ENCODE results near the gene ERCC2.

ERCC2 gene

DNA sequence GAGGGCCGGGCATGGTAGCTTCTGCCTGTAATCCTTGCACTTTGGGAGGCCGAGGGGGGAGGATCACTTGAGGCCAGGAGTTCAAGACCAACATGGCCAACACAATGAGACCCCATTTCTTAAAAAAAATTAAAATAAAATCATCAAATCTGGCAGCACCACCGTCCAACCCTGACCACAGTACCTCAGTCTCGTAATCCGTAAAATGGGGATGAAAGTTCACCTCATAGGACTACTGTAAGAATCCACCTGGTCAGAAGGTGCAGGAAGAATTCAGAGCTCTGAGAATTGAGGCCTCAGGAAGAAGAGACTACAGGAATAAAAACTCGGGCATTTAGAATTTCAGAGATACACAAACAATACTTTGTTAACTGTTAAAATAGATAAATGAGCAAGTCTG is 31.4 kb upstream of the ERCC2 start:
- DNase-seq (ENCODE audit: low read depth, low spot score), result no peak

DNA sequence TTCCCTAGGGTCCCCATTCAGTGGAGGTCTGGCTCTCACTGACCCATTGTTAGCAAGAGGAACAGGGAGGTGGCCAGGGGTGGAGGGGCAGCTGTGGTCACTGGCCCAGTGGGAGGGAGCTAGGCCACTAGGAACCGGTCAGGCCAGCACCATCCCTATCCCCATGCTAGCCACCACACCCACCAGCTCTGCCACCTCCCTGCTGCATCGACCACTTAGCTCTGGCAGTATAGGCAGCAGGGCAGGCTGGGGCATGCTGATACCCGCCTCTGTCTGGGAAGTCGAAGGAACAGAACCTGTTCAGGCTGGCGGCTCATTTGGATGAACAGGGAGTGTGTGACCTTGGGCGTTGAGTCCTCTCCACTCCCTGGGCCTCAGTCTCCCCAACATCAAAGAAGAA is 29.8 kb upstream of the ERCC2 start:
- DNase-seq (ENCODE audit: low read depth, low spot score), result no peak

DNA sequence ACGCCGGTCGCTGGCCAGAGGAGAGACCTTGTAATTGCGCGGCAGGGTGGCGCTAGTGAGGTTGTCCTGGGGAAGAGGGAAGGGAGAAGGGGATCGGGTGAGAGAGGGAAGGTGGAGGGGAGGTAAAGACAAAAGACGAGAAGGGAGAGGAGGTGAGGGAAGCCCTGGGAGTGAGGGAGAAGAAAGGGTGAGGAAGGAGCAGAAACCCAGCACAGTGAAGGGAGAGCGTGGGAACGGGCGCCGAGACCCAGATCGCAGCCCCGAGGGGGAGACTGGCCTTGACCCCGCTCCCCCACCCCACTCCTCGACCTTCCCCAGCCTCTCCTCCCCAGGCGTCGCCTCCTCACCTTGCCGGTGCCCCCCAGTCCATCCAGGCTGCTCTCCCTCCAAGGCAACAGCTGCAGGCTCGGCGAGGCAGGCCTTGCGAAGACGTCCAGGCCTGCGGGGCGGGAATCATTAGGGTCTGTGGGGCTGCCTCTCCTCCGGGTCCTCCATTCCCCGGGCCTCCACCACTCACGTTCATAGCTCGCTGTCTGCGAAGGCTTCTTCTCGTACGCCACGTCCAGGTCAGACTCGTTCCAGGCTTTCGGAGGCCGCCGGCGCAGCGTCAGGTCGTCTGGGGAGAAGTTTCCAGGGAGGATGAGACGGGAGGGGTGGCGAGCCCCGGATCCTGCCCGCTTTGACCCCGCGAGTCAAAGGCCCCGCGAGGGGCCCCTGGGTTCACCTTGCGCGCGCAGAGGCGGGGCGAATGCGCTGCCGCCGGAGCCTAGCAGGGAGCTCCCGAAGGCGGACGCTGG is 25.6 kb upstream of the ERCC2 start:
- no peak for DNase-seq (ENCODE audit: low read depth, low spot score)

DNA sequence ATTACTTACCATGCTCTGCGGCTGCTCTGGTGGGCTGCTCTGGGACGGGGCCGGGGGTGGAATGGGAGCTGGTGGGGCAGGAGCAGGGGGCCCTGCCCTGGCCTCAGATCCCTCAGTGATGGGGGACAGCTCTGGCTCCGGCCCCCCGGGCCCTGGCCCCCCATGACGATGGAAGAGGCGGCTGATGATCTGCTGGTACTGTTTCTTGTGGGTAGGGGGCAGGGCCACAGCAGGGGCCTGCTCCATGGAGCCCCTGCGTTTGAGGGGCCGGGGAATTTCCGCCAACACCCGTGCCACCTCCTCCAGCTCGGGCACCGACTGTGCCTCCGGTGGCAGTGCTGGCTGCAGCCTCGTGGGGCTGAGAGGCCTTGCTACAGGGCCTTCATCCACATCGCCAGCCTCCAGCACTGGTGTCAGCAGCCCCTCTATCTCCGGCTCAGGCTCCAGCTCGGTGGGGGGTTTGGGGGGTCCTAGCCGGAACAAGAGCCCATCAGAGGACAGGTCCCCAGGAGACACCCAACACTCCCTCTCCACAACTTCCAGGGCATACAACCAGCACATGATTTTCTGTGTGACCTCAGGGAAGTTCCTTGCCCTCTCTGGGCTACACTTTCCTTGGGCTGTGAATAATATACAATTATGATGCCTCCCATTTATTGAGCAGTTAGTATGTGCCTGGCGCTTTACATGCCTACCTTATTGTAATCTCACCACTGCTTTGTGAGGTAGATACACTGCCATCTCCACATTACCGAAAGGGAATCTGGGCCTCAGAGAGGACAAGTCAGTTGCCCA is 21.7 kb upstream of the ERCC2 start:
- DNase-seq (ENCODE audit: low read depth, low spot score), result no peak

DNA sequence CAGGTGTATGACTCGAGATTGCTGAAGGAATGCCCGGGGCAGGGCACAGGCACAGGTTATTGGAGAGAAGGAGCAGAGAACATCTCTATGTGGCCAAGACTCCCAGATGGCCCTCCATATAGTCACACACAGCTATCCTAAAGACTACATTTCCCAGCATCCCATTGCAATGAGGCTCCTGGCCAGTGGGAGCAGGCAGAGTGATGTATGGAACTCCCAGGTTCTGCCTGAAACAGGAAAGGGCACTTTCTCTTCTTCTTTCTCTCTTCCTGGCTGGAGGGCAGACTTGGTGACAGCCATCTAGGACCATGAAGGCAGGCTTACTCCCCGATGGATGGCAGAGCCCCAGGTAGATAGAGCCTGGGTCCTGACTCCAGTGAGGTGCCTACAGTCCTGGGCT is 21.0 kb upstream of the ERCC2 start:
- no peak for DNase-seq (ENCODE audit: low read depth, low spot score)

DNA sequence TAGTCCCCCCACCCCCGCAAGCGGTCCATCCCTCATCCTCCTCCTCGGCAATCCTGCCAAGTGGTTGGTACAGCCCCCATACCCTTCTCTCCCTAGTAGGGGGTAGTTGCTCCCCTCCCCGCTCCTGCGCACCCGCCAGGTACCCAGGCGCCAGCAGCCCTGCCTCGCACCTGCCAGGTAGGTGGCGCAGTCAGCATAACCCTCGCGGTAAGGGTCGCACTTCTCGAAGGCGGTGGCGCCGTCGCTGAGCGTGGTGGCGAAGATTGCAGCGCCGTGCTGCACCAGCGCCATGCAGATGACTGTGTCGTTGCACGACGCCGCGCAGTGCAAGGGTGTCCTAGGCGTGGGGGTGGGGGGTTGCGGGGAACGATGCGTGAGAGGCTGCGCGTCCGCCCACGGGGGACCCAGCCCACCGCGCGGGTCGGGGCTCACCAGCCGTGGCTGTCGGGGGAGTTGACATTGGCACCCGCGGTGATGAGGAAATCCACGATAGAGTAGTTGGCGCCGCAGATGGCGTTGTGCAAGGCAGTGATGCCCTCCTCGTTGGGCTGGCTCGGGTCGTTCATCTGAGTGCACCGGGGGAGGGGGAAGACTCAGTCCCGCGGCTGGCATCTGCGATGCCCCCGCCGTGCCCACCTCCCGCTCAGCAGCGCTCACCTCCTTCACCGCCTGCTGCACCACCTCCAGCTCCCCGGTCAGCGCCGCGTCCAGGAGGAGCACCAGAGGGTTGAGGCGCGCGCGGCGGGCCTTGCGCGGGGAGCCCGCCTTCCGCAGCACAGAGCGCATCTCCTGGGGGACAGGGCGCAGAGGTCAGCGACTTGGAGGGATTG is 15.2 kb upstream of the ERCC2 start:
- DNase-seq (ENCODE audit: low read depth, low spot score), result no peak

DNA sequence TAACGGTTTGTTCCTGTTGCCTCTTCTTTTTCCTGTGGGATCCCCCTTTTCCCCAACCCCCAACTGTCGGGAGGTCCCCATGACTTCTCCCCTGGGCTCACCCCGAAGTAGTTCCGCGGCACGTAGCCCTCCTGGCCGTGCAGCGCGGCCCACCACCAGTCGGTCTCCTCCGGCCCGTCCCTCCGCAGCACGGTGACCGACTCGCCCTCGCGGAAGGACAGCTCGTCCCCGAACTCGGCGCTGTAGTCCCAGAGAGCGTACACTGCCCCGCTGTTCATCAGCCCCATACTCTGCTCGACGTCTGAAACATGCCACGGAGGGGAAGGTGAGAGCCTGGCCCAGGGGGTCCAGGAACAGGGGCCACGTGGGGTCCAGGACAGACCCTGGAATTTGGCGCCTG is 12.1 kb upstream of the ERCC2 start:
- DNase-seq (ENCODE audit: low read depth, low spot score), result no peak

DNA sequence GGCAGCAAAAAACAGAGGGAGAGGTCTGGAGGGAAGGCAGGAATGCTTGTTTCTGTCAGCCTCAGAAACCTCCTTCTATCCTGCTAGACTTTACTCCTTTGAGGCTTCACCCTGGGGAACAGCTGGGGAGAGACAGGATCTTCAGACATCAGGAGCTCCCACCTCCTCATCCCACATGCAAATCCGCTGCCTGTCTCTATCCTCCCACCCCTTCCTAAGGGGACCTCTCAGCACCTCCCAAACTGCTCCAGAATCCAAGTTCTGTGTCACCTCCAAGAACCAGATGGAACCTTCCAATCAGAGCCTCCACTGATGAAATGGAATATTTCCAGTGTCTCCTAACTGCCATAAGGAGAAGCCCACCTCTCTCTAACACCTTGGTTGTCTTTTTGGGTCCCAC is 9.7 kb upstream of the ERCC2 start:
- DNase-seq (ENCODE audit: low read depth, low spot score), result no peak

DNA sequence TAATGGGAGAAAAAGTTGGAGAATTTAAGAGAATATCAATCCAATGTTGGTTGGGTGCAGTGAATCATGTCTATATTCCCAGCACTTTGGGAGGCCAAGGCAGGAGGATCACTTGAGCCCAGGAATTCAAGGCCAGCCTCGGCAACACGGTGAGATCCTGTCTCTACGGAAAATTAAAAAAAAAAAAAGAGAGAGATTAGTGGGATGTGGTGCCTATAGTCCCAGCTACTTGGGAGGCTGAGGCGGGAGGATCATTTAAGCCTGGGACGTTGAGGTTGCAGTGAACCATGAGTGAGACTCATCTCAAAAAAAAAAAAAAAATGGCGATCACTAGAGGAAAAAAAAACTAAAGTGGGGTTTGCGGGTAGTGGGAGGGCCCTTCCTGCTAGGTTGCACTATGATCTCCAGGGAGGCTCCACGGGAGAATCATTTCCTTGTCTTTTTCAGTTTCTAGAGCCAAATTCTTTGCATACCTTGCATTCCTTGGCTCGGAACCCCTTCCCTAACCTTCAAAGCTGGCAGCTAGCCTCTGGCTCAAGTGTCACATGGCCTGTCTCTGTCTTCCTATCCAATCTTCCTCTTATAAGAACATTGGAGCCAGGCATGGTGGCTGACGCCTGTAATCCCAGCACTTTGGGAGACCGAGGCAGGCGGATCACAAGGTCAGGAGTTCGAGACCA is 5.8 kb upstream of the ERCC2 start:
- no peak for DNase-seq (ENCODE audit: low read depth, low spot score)

DNA sequence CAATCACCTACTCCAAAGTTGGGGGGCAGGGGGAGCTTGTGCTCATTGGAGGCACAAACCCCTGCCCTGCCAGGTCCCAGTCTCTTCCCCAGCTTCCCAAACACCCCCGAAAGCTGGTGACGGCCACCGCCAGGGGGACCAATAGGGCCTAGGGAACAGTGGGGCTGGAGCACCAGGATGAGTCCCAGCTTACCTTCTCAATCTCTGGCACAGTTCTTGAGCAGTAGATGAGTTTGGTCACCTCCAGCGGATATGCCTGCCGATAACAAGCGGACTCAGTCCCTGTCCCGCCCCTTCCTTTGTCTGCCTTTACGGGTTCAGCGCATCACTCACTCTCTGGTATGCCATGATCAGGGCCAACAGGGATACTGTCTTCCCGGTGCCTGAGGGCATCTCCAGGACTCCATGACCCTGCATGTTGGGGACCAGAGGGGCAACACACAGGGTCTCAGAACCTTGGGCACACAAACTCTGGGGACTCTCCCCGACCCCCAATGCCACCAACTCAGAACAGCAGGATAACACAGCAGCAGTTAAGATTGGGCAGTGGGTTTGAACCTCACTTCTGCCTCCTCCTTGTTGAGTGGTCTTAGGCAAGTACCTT is 1.5 kb downstream of the ERCC2 start:
- no peak for DNase-seq (ENCODE audit: low read depth, low spot score)

DNA sequence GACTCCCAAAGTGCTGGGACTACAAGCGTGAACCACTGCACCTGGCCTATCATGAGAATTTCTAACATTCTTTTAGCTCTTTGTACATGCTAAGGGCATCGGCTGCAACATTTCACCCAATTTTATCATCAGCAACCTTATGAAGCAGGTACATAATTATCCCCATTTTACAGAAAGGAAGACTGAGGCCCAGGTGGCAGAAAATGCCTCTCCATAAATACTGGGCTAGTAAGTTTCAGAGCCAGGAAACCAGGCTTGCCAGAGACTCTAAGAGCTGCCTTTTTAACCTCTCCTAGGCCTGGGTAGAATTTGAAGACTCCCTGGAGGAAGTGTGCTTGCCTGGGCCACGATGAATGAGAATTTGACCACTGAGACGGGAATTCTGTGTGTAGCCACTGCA is 2.2 kb downstream of the ERCC2 start:
- DNase-seq (ENCODE audit: low read depth, low spot score), result no peak

DNA sequence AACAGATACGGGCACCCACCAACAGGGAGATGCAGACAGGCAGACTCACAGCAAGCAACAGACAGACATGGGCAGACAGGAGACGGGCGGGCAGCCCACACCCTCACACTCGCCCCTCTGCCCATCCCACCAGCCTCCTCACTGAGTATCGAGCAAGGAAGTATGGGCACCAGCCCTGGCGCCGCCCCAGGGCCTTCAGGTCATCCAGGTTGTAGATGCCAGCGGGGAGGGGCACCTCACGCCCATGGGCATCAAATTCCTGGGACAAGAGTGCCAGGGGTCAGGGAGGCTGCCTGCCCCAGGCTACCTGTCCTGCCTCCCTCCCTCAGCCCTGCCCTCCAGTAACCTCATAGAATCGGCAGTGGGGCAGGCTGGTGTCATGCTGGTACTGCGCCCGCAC is 5.7 kb downstream of the ERCC2 start:
- DNase-seq (ENCODE audit: low read depth, low spot score), result no peak

DNA sequence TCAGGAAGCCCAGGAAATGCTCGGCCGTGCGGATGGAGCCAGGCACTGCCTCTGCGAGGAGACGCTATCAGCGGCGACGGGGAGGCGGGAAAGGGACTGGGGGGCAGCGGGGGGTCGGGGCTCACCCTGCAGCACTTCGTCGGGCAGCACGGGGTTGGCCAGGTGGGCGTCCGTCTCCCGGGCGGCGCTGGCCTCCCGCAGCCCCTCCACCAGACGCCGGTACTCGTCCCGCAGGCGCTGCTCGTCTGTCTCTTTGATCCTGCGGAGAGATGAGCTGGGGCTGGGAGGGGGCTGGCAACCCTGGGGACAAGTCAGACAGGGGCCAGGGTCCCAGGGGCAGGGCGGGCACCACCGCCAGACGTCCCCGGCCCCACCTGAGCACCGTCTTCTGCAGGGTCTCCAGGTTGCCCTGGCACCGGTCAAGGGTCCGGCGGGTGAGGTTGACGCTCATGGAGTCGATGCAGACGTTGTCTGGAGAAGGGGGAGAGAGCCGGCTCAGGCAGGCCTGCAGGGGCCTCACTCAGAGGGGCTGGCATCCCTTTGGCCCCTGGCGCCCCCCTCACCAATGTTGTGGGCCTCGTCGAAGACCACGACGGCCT is 6.4 kb downstream of the ERCC2 start:
- DNase-seq (ENCODE audit: low read depth, low spot score), result no peak

DNA sequence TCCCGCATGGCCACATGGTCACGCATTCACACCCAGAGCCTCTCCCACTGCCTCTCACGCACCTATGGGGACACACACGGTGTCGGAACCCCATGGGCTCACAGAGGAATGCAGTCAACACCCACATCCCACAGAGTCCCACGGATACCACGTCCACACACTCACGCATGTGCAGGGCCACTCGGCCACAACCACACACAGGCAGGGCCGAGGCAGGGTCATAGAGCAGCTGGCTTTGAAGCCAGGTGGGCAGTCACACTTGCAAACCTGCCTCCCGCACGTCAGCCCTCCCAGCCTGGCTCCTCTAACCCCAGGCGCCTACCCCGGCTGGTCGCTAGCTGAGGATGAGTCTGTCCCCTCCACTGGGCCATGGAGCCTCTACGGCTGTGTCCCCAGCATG is 8.1 kb downstream of the ERCC2 start:
- DNase-seq (ENCODE audit: low read depth, low spot score), result no peak

DNA sequence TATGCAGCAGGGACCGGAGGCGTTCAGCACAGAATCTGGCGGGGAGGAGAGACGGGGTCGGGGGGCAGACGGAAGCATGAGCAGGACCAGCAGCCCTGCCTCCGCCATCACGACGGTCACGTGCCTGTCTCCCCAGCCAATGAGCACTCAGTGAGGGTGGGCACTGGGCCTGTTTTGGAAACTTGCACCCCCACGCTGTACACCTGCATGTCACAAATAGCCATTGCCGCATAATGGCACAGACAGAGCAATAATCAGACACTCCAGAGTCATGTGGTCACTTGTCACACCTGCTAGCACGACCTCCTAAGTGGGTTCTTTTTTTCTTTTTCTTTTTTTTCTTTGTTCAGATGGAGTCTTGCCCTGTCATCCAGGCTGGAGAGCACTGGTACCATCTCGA is 8.8 kb downstream of the ERCC2 start:
- DNase-seq (ENCODE audit: low read depth, low spot score), result no peak

DNA sequence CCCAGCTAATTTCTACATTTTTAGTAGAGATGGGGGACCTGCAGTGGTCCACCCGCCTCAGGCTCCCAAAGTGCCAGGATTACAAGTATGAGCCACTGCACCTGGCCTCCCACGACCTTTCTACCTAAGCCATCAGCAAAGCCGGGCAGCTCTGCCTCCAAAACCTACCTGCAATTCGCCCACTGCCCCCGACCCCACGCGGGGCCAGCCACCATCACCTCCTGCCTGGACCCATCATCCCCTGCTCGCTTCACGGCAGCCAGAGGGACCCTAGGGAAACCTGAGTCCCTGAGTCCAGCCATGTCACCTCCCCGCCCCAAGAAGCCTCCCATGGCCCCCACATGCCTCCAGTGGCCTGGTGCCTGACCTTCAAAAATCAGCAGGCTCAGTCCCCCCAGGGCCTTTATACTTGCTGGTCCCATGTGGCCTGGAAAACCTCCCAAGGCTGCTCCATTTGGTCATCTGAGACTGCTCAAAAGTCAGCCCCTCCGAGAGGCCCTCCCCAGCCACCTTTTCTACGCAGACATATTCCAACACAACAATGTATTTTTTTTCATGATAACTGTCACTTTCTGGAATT is 12.1 kb downstream of the ERCC2 start:
- DNase-seq (ENCODE audit: low read depth, low spot score), result no peak

DNA sequence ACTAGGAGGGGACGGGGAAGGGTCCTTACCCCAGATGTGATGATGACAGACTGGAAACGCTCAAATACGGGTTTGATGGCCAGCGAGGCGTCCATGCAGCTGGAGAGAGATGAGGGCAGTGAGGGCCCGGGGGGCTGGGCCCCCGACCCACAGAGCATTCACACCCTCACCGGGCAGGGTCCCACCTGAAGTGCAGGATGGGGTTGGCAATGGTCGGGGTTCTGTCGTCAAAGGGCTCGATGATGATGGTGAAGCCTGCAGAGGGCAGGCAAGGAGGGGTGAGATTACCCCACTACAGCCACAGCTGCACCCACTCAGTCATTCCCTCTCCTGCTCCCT is 13.0 kb downstream of the ERCC2 start:
- no peak for DNase-seq (ENCODE audit: low read depth, low spot score)

DNA sequence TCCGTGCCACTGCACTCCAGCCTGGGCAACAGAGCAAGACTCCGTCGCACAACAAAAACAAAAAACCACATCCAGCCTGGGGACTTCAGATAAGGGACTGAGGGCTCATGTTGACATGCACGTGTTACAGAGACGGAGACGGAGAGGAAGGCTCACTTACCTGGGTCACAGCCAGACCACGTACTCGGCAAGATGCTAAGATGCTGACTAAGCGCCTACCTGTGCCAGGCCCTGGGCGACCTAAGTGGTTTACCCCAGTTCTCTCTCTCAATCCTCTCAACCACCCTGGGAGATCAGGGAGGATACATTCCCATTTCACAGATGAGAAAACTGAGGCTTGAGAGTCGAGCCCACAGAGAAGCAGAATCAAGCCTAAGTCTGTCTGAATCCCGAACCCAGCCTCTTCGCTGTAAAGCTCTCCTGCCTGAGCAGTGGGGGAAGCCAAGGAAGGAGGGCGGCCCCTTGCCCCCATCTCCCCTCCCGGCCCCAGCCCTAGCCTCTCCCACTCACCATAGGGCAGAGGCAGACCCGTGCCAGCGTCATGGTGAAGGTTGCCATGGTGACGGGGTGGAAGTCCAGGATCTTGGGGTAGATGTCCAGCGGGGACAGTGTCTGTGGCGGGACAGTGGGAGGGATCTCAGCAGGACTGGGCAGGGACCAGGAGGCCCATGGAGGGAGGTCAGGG is 13.5 kb downstream of the ERCC2 start:
- DNase-seq (ENCODE audit: low read depth, low spot score), result no peak

DNA sequence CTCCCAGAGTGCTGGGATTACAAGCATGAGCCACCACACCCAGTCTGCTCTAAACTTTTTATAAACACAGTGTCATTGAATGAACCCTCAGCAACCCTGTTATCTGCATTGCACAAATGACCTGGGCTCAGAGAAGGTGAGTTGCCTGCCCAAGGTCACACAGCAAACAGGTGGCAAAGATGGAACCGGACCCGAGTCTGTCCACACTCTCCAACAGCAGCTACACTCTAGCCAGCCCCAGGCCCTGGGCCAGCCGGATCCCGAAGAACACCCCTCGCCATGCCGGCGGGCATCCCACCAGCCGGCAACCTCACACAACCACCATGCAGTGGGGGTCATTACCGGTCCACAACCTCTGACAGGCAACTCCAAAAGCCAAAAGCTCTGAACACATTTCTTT is 14.5 kb downstream of the ERCC2 start:
- DNase-seq (ENCODE audit: low read depth, low spot score), result no peak

DNA sequence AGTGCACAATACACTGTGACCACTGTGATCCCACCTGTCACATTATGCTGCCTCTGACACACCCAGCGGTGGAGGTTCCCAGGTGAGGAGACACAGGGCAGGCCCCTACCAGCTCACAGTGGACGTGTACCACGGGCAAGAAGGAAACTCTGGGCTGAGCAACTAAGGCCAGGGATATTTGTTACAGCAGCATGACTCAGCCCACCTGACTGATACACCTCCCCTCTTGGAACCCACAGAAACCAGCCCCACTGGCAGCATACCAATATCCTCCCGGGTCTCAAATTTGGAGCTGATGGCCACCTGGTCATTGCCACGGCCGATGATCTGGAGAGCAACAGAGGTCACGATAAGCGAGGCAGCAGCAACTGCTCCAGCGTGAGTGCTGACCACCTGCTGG is 15.0 kb downstream of the ERCC2 start:
- DNase-seq (ENCODE audit: low read depth, low spot score), result no peak

Measured in smooth muscle cell of the brain vasculature (primary cell).